Esophagus (tissue), 2 donors: ENCODE data around the gene FAM180A. TPM values are rescaled to one million over a fixed set of nuclear protein-coding genes. Genes with fewer than 3 reads are reported as not detected.

Experiments
- H3K27ac ChIP-seq, 2 donors: one replicate each; pipeline ENCODE4 v1.5.1; 2013; ENCODE audit warnings: low read depth in 2 of 2, mild to moderate bottlenecking in 2 of 2, inconsistent platforms in 1 of 2, low read length in 1 of 2, moderate library complexity in 1 of 2
- H3K27me3 ChIP-seq, 2 donors: one replicate each; pipeline ENCODE4 v1.6.1; 2013; ENCODE audit warnings: low read length in 2 of 2, control low read depth in 1 of 2, mild to moderate bottlenecking in 1 of 2; ENCODE audit not compliant: insufficient read depth in 2 of 2, control insufficient read depth in 1 of 2
- H3K36me3 ChIP-seq, 2 donors: one replicate each; pipeline ENCODE4 v1.6.1; 2013; ENCODE audit warnings: low read length in 1 of 2; ENCODE audit not compliant: control insufficient read depth in 2 of 2, insufficient read depth in 2 of 2
- H3K4me1 ChIP-seq, 2 donors: one replicate each; pipeline ENCODE4 v1.6.1; 2013; ENCODE audit warnings: low read length in 1 of 2; ENCODE audit not compliant: control insufficient read depth in 2 of 2, insufficient read depth in 2 of 2
- H3K4me3 ChIP-seq, 2 donors: one replicate each; pipeline ENCODE4 v1.5.1; 2013; ENCODE audit warnings: low read length in 2 of 2, mild to moderate bottlenecking in 2 of 2, low read depth in 1 of 2, moderate library complexity in 1 of 2
- H3K9me3 ChIP-seq, 2 donors: one replicate each; pipeline ENCODE4 v1.6.1; 2013; ENCODE audit warnings: mild to moderate bottlenecking in 2 of 2, low read depth in 1 of 2, low read length in 1 of 2, moderate library complexity in 1 of 2; ENCODE audit not compliant: control insufficient read depth in 2 of 2, insufficient read depth in 1 of 2
- WGBS, 2 donors: extraction: QIAGEN DNeasy Blood & Tissue Kit; methylation state at CpG; one replicate each; pipeline ENCODE4 v1.1.7; 2013; 5-methylcytosine and 5-hydroxymethylcytosine counted together
- polyA plus RNA-seq, 2 donors: library from polyadenylated mRNA; stranded (reverse); fragments of 200-250 nt; gene quantifications; one replicate each; pipeline ENCODE4 v1.2.3, GENCODE V29; 2013
- donor health status: healthy with polysubstance abuse.
- donor health status: Bipolar disorder and iron deficiency.

The FAM180A gene
- polyA plus RNA-seq, result 1 to 10 TPM in 1 of 2 donors, under 1 TPM in 1; 0.55 to 1.3 TPM

GRCh38 chr7:135748770-135749169 is at the start of gene FAM180A:
Gene FAM180A, minus strand, starts transcription at chr7:135748813. Its CDS starts 233 bp downstream, at chr7:135748580.
- 35 to 52% methylated on average over 11 of the region's 11 CpGs for WGBS, 2 donors
- Histone ChIP-seq H3K27me3 (no peaks in the 10 kb centered on the region), H3K4me1 (peaks cover 0 to 15% of the 10 kb centered on the region in 2 donors), H3K36me3 (no peaks in the 10 kb centered on the region), H3K4me3 (peak within 1 kb of the TSS in 1 of 2 donors; percentile 17), H3K27ac (peak within 1 kb of the TSS; percentile 49 to 80), H3K9me3 (no peaks in the 10 kb centered on the region)

GRCh38 chr7:135798095-135798494 is 49.5 kb upstream of the FAM180A start:
- H3K4me3 ChIP-seq, result no peak overlapping the region
- no peaks in the 10 kb centered on the region for H3K36me3 ChIP-seq
- no peaks in the 10 kb centered on the region for H3K27me3 ChIP-seq
- 52 to 63% methylated on average over 4 of the region's 4 CpGs for WGBS, 2 donors
- H3K4me1 ChIP-seq, result peaks cover 0 to 6% of the 10 kb centered on the region in 2 donors
- H3K27ac ChIP-seq, result no peak overlapping the region
- H3K9me3 ChIP-seq, result no peaks in the 10 kb centered on the region

- no peak overlapping the region for H3K27ac ChIP-seq
- H3K27me3 ChIP-seq, result no peaks in the 10 kb centered on the region
- no peaks in the 10 kb centered on the region for H3K9me3 ChIP-seq
- 75 to 76% methylated on average over 2 of the region's 2 CpGs for WGBS, 2 donors
- no peak overlapping the region for H3K4me3 ChIP-seq
- H3K36me3 ChIP-seq, result no peaks in the 10 kb centered on the region
- no peaks in the 10 kb centered on the region for H3K4me1 ChIP-seq
Measured at GRCh38 chr7:135795846-135796570, 47.4 kb upstream of the FAM180A start.

GRCh38 chr7:135793841-135794240 is 45.2 kb upstream of the FAM180A start:
- no peaks in the 10 kb centered on the region for H3K4me1 ChIP-seq
- no peaks in the 10 kb centered on the region for H3K27me3 ChIP-seq
- WGBS, 2 donors, result 88% methylated on average over 2 of the region's 2 CpGs
- H3K27ac ChIP-seq, result no peak overlapping the region
- H3K9me3 ChIP-seq, result no peaks in the 10 kb centered on the region
- no peaks in the 10 kb centered on the region for H3K36me3 ChIP-seq
- H3K4me3 ChIP-seq, result no peak overlapping the region

- Histone ChIP-seq H3K27me3 (no peaks in the 10 kb centered on the region), H3K9me3 (no peaks in the 10 kb centered on the region), H3K4me1 (no peaks in the 10 kb centered on the region), H3K36me3 (no peaks in the 10 kb centered on the region), H3K4me3 (no peak overlapping the region), H3K27ac (no peak overlapping the region)
- 77 to 78% methylated on average over 9 of the region's 9 CpGs for WGBS, 2 donors
Measured at GRCh38 chr7:135792866-135793265, 44.3 kb upstream of the FAM180A start.

- Histone ChIP-seq H3K4me1 (no peaks in the 10 kb centered on the region), H3K27ac (no peak overlapping the region), H3K27me3 (no peaks in the 10 kb centered on the region), H3K36me3 (no peaks in the 10 kb centered on the region), H3K9me3 (no peaks in the 10 kb centered on the region), H3K4me3 (no peak overlapping the region)
- WGBS, 2 donors, result 72 to 75% methylated on average over 4 of the region's 4 CpGs
Measured at GRCh38 chr7:135792363-135792668, 43.7 kb upstream of the FAM180A start.

- 64 to 67% methylated on average over 7 of the region's 7 CpGs for WGBS, 2 donors
- H3K4me3 ChIP-seq, result no peak overlapping the region
- H3K27me3 ChIP-seq, result no peaks in the 10 kb centered on the region
- H3K9me3 ChIP-seq, result no peaks in the 10 kb centered on the region
- no peak overlapping the region for H3K27ac ChIP-seq
- no peaks in the 10 kb centered on the region for H3K4me1 ChIP-seq
- no peaks in the 10 kb centered on the region for H3K36me3 ChIP-seq
Measured at GRCh38 chr7:135791543-135792362, 43.1 kb upstream of the FAM180A start.

GRCh38 chr7:135790371-135790977 is 41.9 kb upstream of the FAM180A start:
- H3K36me3 ChIP-seq, result no peaks in the 10 kb centered on the region
- H3K4me3 ChIP-seq, result no peak overlapping the region
- no peaks in the 10 kb centered on the region for H3K4me1 ChIP-seq
- no peak overlapping the region for H3K27ac ChIP-seq
- H3K9me3 ChIP-seq, result no peaks in the 10 kb centered on the region
- 89% methylated on average over 11 of the region's 11 CpGs for WGBS, 2 donors
- H3K27me3 ChIP-seq, result no peaks in the 10 kb centered on the region

- no peak overlapping the region for H3K27ac ChIP-seq
- H3K36me3 ChIP-seq, result no peaks in the 10 kb centered on the region
- H3K4me3 ChIP-seq, result no peak overlapping the region
- H3K4me1 ChIP-seq, result no peaks in the 10 kb centered on the region
- 66 to 70% methylated on average over 3 of the region's 3 CpGs for WGBS, 2 donors
- H3K27me3 ChIP-seq, result no peaks in the 10 kb centered on the region
- H3K9me3 ChIP-seq, result no peaks in the 10 kb centered on the region
Measured at GRCh38 chr7:135789956-135790355, 41.3 kb upstream of the FAM180A start.
